Jurkat, Clone E6-1 (cell line): ENCODE data around the gene RAB11FIP3.
"Not testable (repeated sequence)": the region's sequence is repeated elsewhere in the genome, so short reads cannot be mapped to it uniquely, and the experiment has no call there.

Source experiments
- DNase-seq: peaks from one replicate; pipeline ENCODE4 v3.0.0-alpha.2; 2011; ENCODE audit warnings: low read depth, low spot score
- H3K4me3 ChIP-seq: 2 replicates; pipeline ENCODE4 v1.5.1; 2011; ENCODE audit warnings: mild to moderate bottlenecking, low read length, control low read depth, moderate library complexity

The RAB11FIP3 gene

GRCh38 chr16:387761-388666 is 37.4 kb upstream of the RAB11FIP3 start:
- DNase-seq, H3K4me3 ChIP-seq: not testable (repeated sequence)

DNA sequence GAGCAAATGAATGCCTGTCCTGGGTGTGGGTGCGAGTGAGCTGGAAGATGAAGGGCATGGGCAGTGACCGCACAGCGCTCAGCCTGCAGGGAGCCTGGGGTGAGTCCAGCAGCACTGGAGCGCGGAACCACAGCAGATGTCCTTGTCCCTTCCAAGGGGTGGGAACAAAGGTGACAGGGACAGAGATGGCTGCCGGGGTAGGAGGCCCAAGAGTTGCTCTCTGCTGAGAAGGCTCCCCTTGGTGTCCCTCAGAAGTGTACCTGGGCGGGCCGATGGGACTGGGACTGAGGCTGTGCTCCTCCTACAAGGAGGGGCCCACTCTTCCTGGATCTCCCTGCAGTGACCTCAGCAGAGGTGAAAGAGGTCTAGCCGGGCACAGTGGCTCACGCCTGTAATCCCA is 36.1 kb upstream of the RAB11FIP3 start:
- DNase-seq, result no peak

DNA sequence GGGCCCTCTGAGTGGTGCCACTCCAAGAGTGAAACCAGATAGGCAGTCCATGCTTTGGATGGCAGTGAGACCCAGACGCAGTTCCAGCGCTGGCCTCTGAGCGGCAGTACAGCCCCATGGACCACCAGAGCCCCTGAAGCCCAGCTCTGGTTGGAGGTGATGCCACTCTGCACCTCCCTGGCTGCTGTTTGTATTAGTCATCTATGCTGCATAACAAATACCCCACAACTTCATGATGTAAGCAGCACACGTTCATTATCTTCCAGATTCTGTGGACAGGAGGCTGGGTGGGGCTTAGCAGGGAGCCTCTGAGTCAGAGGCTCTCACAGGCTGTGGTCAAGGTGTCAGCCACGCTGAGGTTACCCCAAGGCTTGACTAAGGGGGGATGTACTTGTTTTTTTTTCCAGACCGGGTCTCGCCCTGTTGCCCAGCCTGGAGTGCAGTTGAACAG is 33.5 kb upstream of the RAB11FIP3 start:
- peak; percentile 61 for DNase-seq
- H3K4me3 ChIP-seq, result no peak overlapping the region

More for the DNA sequence above, 36.1 kb upstream of the RAB11FIP3 start:
- no peak overlapping the region for H3K4me3 ChIP-seq

DNA sequence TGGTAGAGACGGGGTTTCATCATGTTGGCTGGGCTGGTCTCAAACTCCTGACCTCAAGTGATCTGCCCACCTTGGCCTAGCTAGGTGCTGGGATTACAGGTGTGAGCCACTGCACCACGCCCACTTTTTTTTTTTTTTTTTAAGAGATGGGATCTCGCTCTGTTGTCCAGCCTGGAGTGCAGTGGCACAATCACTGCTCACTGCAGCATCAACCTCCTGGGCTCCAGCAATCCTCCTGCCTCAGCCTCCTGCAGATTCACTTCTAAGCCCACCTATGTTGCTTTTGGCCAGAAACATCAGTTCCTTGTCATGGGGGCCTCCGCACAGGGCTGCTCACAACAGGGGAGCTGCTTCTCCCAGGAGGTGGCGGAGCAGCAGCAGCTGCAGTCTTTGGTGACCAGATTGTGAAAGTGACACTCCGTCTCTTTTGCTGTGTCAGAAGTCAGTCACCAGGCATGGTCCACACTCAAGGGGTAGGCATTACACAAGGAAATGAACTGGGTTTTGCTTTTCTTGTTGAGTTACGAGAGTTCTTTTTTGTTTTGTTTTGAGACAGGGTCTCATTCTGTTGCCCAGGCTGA is 32.9 kb upstream of the RAB11FIP3 start:
- DNase-seq, result no peak
- no peak overlapping the region for H3K4me3 ChIP-seq

DNA sequence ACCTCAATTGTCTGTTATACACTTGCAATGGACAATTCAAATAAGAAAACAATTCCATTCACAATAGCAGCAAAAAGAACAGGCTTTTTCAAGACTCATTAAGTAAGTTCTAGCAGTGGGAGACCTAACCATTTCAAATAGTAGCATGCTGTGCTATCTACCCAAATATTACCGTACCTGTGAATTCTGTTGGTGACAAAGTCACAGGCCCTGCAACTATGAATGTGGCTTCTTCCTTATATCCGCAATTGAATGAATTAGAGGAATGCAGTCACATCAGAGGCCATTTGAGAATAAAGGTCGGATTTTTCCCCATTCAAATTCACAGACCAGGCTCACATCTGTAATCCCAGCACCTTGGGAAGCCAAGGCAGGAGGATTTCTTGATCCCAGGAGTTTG is 29.2 kb upstream of the RAB11FIP3 start:
- peak overlapping the region; percentile 46; the same call in 1 of the 2 replicates for H3K4me3 ChIP-seq
- no peak for DNase-seq

DNA sequence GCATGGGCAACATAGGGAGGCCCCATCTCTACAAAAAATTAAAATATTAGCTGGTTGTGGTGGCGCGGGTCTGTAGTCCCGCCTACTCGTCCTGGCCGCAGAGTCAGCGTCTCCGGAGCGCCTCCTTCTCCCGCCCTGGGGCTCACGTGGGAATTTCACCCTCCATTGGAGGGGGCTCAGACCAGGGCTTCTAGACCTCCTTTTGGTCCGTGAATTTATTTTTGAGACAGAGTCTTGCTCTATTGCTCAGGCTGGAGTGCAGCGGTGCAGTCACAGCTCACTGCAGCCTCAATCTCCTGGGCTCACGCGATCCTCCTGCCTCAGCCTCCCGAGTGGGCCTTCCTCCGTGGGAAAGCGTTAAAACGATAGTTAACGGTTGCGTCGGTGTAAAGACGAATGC is 28.8 kb upstream of the RAB11FIP3 start:
- H3K4me3 ChIP-seq, result peak overlapping the region; percentile 46
- DNase-seq, result no peak

GRCh38 chr16:397135-397661 is 28.3 kb upstream of the RAB11FIP3 start, which contains the start of gene NME4:
Gene NME4, plus strand, starts transcription at chr16:397199. Its CDS starts 24 bp downstream, at chr16:397223.
- DNase-seq, result no peak

DNA sequence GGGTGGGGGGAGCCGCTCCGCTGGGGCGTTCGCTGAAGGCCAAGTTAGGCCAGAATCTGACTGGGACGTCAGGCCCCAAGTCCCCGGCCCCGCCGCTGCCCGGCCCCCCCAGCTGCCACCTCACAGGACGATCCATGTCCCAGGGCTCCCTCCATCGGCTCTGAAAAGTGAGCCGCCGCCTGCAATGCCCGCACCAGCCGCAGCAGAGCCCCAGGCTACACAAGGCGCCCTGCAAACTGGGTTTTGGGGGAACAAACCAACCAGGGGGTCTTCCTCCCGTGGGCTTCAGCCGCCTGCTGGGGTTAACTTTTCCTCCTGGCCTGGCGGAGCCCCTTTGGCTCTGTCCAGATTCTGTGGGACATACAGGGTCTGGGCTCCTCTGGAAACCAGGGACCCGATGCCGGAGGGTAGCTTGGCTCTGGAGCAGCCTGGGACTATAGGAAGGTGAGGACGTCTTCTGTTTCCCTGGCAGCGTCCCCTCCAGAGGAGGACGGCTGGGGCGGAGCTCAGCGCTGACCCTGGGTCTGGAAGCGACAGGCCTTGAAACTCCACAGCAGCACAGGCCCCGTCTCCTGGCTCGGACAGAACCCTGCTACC is 27.6 kb upstream of the RAB11FIP3 start:
- no peak overlapping the region for H3K4me3 ChIP-seq
- DNase-seq, result no peak

More at GRCh38 chr16:397135-397661, 28.3 kb upstream of the RAB11FIP3 start, which contains the start of gene NME4:
- peak within 1 kb of the TSS; percentile 48 for H3K4me3 ChIP-seq

DNA sequence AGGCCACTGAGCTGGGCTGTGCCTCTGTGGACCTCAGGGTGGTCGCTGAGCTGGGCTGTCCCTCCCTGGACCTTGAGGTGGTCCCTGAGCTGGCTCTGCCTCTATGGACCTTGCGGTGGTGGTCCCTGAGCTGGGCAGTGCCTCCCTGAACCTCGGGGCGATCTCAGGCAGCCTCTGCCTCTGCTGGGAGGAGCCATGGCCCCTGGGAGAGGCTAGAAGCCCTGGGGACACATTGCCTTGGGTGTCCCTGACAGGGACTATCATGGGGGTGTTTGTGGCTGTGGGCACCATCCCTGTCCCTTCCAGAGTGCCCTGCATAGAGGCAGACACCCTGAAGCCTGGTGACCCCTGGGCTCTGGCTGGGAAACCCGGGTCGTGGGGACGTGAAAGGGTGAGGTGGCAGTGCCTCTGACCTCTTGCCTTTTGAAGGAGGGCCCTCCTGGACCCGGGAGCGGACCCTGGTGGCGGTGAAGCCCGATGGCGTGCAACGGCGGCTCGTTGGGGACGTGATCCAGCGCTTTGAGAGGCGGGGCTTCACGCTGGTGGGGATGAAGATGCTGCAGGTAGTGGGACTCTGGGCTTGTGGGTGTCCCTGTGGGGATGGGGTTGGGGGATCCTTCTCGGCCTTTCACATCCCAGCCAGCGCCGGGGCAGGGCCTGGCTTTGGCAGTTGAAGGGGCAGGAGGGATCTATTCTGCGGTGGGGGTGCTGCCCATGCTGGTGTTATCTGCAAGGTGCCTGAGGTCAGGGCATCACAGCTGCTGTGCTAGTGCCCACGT is 26.7 kb upstream of the RAB11FIP3 start:
- H3K4me3 ChIP-seq, result no peak overlapping the region
- DNase-seq, result no peak

- no peak overlapping the region for H3K4me3 ChIP-seq
- no peak for DNase-seq
Observed at GRCh38 chr16:399340-400019, 26.0 kb upstream of the RAB11FIP3 start.

GRCh38 chr16:400061-400591 is 25.3 kb upstream of the RAB11FIP3 start:
- no peak for DNase-seq
- H3K4me3 ChIP-seq, result peak overlapping the region; percentile 62

DNA sequence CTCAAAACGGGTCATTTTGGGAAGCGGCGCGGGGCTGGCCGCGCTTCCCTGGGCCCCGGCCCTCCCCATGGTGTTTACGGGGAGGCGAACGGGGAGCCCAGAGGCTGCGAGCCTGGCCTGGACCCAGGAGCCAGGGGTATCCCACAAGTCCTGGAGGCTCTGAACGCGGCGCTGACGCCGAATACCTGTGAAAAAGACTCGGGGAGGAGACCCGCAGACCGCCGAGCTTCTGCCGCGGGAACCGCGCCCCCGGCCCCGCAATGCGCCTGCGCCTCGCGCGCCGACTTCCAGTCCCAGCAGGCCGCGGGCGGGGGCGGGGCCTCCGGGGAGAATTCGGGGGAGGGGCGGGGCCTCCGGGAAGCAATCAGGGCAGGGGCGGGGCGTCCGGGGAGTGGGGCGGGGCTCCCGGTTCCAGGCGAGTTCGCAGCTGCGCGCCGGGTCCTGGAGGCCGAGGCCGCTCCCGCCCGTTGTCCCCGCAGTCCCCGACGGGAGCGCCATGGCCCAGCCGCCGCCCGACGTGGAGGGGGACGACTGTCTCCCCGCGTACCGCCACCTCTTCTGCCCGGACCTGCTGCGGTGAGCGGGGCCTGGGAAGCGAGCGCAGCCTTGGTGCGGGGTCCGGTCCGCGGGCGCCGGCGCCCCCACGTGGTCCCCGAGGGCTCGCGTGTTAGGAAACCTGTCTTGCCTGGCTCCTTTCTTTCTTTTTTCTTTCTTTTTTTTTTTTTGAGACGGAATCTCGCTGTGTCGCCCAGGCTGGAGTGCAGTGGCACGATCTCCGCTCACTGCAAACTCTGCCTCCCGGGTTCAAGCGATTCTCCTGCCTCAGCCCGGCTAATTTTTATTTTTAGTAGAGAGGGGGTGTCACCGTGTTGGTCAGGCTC is 23.7 kb upstream of the RAB11FIP3 start, which contains the start of gene DECR2:
TSS of gene DECR2 (plus strand) at position 418 of the 881 bp plus-strand sequence. CDS start at position 497, 79 bp downstream.
- peak within 1 kb of the TSS; percentile 65 for H3K4me3 ChIP-seq
- peak; percentile 71 for DNase-seq

DNA sequence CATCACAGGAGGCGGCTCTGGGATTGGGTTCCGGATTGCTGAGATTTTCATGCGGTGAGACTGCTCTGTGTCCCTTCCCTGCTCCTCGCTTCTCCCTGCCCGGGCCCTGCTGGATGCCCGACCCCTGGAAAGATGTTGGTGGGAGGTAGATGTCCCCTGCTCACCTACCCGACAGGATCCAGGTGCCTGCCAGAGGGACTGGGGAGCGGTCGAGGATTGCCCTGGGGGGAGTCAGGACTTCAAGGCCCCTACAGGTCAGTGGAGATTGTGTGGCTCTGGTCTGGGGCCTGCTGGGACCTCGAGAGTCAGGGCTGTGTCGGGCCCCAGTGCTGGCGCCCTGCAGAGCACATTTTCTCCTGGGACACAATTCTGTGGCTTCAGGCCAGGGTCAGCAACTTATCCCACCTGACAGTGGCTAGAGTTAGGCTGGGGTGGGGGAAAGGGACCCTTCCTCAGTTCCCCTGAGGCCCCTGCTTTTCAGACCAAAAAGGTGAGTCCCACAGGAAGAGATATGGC is 20.4 kb upstream of the RAB11FIP3 start:
- no peak overlapping the region for H3K4me3 ChIP-seq
- DNase-seq, result no peak

DNA sequence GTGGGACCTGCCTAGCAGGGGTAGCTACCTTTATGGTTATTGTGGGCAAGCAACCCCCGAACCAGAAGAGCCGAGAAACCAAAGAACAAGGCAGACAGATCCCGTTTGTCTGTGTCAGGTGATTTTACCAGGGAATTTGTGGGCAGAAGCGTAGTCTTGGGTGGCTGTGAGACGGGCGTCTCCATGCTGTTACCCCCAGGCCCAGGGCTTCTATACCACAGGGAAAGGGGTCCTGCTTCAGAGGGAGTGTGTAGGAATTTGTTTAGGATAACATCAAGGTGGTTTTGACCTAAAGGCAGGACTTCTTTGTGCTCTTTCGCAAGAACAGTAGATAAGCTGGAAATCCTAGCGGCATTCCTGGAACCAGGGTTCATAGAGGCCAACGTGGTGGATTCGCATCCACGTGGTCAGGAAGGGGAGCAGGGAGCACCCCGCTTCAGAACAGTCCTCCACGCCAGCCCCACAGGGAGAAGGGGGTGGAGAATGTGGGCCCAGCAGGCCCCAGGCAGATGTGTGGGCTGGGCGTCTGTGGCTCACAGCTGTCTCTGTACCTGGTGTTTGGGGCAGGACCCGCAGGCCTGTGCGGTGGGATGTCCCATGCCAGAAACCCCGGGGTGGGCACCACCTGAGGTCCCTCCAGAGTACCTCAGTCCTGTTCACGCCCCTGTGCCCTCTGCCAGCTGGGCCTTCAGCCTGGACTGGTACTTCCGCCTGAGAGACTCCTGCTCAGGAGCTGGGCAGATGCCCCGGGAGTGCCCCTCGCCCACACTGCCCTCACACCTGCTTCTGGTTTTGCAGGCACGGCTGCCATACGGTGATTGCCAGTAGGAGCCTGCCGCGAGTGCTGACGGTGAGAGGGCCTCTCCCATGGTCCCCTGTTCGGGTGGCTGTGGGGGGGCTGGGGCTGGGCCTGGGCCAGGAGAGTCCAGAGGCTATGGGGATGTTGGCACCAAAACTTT is 19.6 kb upstream of the RAB11FIP3 start:
- no peak overlapping the region for H3K4me3 ChIP-seq
- no peak for DNase-seq

DNA sequence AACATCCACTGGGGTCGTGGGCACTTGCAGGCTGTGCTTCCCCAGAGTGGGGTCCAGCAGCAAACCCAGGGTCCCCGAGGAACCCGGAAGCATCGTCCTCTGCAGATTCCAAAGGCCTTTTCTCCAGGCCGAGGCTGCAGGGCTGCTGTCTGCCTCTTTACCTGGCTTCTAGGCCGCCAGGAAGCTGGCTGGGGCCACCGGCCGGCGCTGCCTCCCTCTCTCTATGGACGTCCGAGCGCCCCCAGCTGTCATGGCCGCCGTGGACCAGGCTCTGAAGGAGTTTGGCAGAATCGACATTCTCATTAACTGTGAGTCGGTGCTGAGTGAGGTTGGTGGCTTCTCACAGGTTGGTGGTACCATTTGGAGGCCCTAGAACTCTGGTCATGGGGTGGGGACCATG is 18.2 kb upstream of the RAB11FIP3 start:
- H3K4me3 ChIP-seq, result no peak overlapping the region
- DNase-seq, result no peak
